NT2/D1 (cell line): ENCODE measurements around the gene CAMTA1.

Source experiments
- DNase-seq: peaks from one replicate; pipeline ENCODE4 v3.0.0-alpha.2; 2011; ENCODE audit warnings: low read depth, low spot score
- H3K27me3 ChIP-seq: 2 replicates; pipeline ENCODE4 v1.6.0; 2011; ENCODE audit warnings: mild to moderate bottlenecking; ENCODE audit not compliant: insufficient read length, insufficient read depth
- H3K36me3 ChIP-seq: 2 replicates; pipeline ENCODE4 v1.6.1; 2011; ENCODE audit warnings: mild to moderate bottlenecking, low read length, mixed read lengths; ENCODE audit not compliant: insufficient read depth, insufficient read length
- H3K4me1 ChIP-seq: 2 replicates; pipeline ENCODE4 v1.5.1; 2011; ENCODE audit not compliant: insufficient read depth, insufficient read length
- H3K4me3 ChIP-seq: 2 replicates; pipeline ENCODE4 v1.5.1; 2011; ENCODE audit warnings: low read depth; ENCODE audit not compliant: insufficient read length
- H3K9ac ChIP-seq: 2 replicates; pipeline ENCODE4 v1.6.0; 2011; ENCODE audit warnings: low read depth; ENCODE audit not compliant: insufficient read length
- H3K9me3 ChIP-seq: 2 replicates; pipeline ENCODE4 v1.5.1; 2011; ENCODE audit warnings: mild to moderate bottlenecking, low read length; ENCODE audit not compliant: insufficient read depth
- SUZ12 ChIP-seq: IDR thresholded peaks from 2 replicates; pipeline ENCODE4 v1.6.1; 2011; ENCODE audit not compliant: insufficient read length, insufficient read depth; ENCODE audit errors: extremely low read depth
- YY1 ChIP-seq: IDR thresholded peaks from 2 replicates; pipeline ENCODE4 v1.6.1; 2011; ENCODE audit not compliant: insufficient read length, insufficient read depth
- ZNF274 ChIP-seq: IDR thresholded peaks from 2 replicates; pipeline ENCODE4 v1.6.1; 2011; ENCODE audit warnings: mild to moderate bottlenecking, low read depth, low read length

Gene CAMTA1

DNA sequence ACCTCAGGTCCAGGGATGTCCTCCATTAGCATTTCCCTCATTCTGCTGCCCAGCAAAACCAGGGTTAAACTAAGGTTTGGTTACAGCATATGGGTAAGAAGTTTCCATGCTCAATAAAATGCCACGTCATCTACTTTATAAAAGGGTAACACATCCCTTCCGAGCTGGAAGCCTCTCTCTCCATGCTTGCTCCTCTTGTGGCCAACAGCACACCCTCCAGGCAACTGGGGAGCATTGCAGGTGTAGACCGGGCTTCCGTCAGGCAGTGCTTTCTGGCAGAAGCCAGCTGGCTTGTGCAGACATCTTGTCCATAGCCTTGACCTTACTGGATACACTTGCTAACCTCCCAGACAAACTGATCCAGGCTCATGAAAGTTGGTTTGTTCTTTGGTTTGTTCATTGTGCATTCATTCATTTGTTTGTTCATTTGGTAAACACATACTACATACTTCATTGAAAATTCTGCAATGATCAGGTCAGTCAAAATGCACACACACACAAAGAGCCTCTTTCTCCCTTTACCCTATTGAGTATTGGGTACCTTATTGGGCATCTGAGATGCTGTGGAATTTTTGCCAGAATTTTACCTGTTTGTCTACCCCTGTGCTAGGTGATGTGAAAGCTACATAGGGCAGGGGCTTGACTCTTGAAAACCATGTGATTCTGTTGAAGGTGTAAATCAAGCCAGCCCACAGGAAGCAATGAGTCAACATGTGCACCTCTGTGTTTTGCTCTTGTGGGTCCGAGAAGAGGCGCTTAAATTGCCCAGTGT, 422.8 kb downstream of the CAMTA1 start:
- Histone ChIP-seq H3K9me3 (no peaks in the 10 kb centered on the region), H3K4me1 (no peaks in the 10 kb centered on the region), H3K36me3 (no peaks in the 10 kb centered on the region), H3K4me3 (no peak overlapping the region), H3K9ac (no peak overlapping the region), H3K27me3 (no peaks in the 10 kb centered on the region)
- peak; percentile 60 for DNase-seq
- TF ChIP-seq ZNF274, result no peak
- TF ChIP-seq YY1, result no peak
- TF ChIP-seq SUZ12, result no peak

GRCh38 chr1:7208647-7209180, 423.5 kb downstream of the CAMTA1 start:
- no peaks in the 10 kb centered on the region for H3K9me3 ChIP-seq
- no peak overlapping the region for H3K9ac ChIP-seq
- H3K4me1 ChIP-seq, result no peaks in the 10 kb centered on the region
- no peaks in the 10 kb centered on the region for H3K36me3 ChIP-seq
- no peaks in the 10 kb centered on the region for H3K27me3 ChIP-seq
- TF ChIP-seq SUZ12 (no peak), ZNF274 (no peak), YY1 (no peak)
- DNase-seq, result no peak
- no peak overlapping the region for H3K4me3 ChIP-seq

DNA sequence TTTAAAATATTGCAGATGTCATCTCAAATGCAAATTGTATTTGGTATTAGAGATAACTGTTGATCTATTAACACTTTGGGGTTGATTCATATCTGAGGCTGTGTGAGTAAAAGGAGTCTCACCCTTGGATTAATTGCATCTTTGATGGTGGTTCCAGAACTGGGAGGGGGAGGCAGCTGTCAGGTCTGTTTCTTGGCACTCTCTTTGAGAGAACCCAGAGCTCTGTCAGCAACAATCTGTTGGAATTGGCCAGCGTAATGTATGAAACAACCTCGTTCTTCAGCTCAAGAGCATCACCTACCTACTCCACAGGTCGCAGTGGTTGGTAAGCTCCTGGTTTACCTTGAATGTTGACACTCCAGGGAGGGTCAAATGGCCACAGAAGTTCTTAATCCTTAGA, 424.1 kb downstream of the CAMTA1 start:
- Histone ChIP-seq H3K4me3 (no peak overlapping the region), H3K27me3 (no peaks in the 10 kb centered on the region), H3K4me1 (no peaks in the 10 kb centered on the region), H3K9me3 (no peaks in the 10 kb centered on the region), H3K36me3 (no peaks in the 10 kb centered on the region), H3K9ac (no peak overlapping the region)
- TF ChIP-seq SUZ12 (no peak), YY1 (no peak), ZNF274 (no peak)
- no peak for DNase-seq

DNA sequence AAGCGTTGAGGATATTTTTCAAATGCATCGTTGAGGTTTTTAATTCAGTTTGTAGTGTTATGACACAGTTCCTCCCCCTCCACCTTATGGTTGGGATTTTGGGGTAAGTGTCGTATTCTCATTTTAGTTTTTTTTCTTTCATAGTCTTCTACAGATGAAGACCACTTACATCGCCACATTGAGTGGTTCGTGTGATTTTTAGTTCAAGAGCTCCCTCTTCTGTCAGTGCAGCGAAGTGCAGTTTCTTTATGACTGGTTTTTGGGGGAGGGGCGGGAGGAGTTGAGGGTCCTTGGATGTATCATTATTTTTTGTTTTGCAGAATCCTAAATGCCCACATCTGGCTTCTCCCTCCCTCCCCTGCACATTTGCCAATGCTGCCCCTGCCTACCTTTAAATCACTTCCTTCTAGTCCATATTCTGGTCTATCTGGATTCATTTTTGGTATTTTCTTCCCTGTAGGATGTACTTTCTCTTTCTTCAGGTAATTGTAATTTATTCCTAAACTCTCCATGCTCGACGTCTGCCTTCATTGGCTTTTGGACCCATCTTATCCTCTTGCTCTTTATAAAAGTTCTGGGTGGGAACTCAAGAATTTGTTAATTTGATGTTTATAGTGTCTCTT, 433.1 kb downstream of the CAMTA1 start:
- Histone ChIP-seq H3K27me3 (no peaks in the 10 kb centered on the region), H3K36me3 (no peaks in the 10 kb centered on the region), H3K4me1 (no peaks in the 10 kb centered on the region), H3K9me3 (no peaks in the 10 kb centered on the region), H3K9ac (no peak overlapping the region), H3K4me3 (no peak overlapping the region)
- TF ChIP-seq YY1 (no peak), ZNF274 (no peak), SUZ12 (no peak)
- peak; percentile 35 for DNase-seq

- no peaks in the 10 kb centered on the region for H3K36me3 ChIP-seq
- H3K27me3 ChIP-seq, result no peaks in the 10 kb centered on the region
- no peak for DNase-seq
- H3K4me1 ChIP-seq, result no peaks in the 10 kb centered on the region
- no peaks in the 10 kb centered on the region for H3K9me3 ChIP-seq
- TF ChIP-seq SUZ12 (no peak), ZNF274 (no peak)
- no peak overlapping the region for H3K4me3 ChIP-seq
- H3K9ac ChIP-seq, result no peak overlapping the region
Observed at GRCh38 chr1:7219031-7219430, 433.8 kb downstream of the CAMTA1 start.

GRCh38 chr1:7220007-7220406, 434.8 kb downstream of the CAMTA1 start:
- Histone ChIP-seq H3K9me3 (no peaks in the 10 kb centered on the region), H3K36me3 (no peaks in the 10 kb centered on the region), H3K4me3 (no peak overlapping the region), H3K4me1 (no peaks in the 10 kb centered on the region), H3K27me3 (no peaks in the 10 kb centered on the region), H3K9ac (no peak overlapping the region)
- DNase-seq, result no peak
- TF ChIP-seq ZNF274 (no peak), SUZ12 (no peak)

GRCh38 chr1:7220712-7221252, 435.5 kb downstream of the CAMTA1 start:
- DNase-seq, result no peak
- Histone ChIP-seq H3K4me3 (no peak overlapping the region), H3K36me3 (no peaks in the 10 kb centered on the region), H3K4me1 (no peaks in the 10 kb centered on the region), H3K27me3 (no peaks in the 10 kb centered on the region), H3K9ac (no peak overlapping the region), H3K9me3 (no peaks in the 10 kb centered on the region)
- TF ChIP-seq YY1 (no peak), ZNF274 (no peak), SUZ12 (no peak)
